GM23248 (cell line): ENCODE data around the gene AVPR2.

Experiments used
- EZH2 ChIP-seq: fragments of 200-600 bp; sonication (generic); IDR thresholded peaks from 2 replicates; pipeline ENCODE4 v1.6.1; 2018; ENCODE audit warnings: antibody characterized with exemption, mild to moderate bottlenecking; ENCODE audit not compliant: insufficient read depth, poor library complexity, severe bottlenecking
- EZH2phosphoT487 ChIP-seq: fragments of 200-600 bp; sonication (generic); IDR thresholded peaks from 2 replicates; pipeline ENCODE4 v1.6.1; 2018; ENCODE audit warnings: antibody characterized with exemption, moderate library complexity, mild to moderate bottlenecking, low read depth; ENCODE audit not compliant: insufficient read depth

DNA sequence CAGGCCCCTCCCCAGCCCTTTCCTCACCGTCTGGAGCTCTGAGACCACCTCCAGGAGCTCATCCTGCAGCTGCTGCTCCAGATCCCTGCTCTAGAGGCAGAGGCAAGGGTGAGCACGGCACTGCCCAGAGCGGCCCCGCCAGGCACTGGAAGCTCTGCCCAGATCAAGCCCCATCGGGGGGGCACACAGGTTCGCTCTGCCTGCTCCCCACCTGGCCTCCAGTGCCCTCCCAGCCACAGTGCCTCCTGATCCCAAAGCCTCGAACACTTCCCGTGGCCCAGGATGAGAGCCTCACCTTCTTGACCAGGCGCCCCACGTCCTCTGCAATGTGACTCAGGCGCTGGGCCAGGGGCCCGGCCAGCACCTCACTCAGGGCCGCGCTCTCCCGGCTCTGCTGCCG lies 16.6 kb downstream of the AVPR2 start:
- TF ChIP-seq EZH2 (no peak), EZH2phosphoT487 (no peak)
